C4-2B (cell line): ENCODE data around the gene SBK3.

ENCODE experiments used
- H3K27ac ChIP-seq: fragments of 450-650 bp; 2 replicates; pipeline ENCODE4 v1.5.1; 2017
- CTCF ChIP-seq: fragments of 450-650 bp; conservative IDR thresholded peaks from 2 replicates; pipeline ENCODE4 v1.5.1; 2017; ENCODE audit warnings: mild to moderate bottlenecking
- ZFX ChIP-seq: fragments of 450-650 bp; IDR thresholded peaks from 2 replicates; pipeline ENCODE4 v1.6.1; 2017

SBK3 gene

GRCh38 chr19:55566823-55567222 lies 21.5 kb upstream of the SBK3 start:
- TF ChIP-seq ZFX (no peak), CTCF (no peak)
- no peak overlapping the region for H3K27ac ChIP-seq

GRCh38 chr19:55563261-55563690 lies 17.9 kb upstream of the SBK3 start:
- no peak for TF ChIP-seq CTCF
- TF ChIP-seq ZFX: no peak
- H3K27ac ChIP-seq: no peak overlapping the region

GRCh38 chr19:55559684-55560083 lies 14.3 kb upstream of the SBK3 start:
- no peak overlapping the region for H3K27ac ChIP-seq
- TF ChIP-seq ZFX: no peak
- TF ChIP-seq CTCF: no peak

- H3K27ac ChIP-seq: no peak overlapping the region
- TF ChIP-seq CTCF (no peak), ZFX (no peak)
Observed at GRCh38 chr19:55554741-55555152, 9.4 kb upstream of the SBK3 start.

GRCh38 chr19:55554302-55554701 lies 9.0 kb upstream of the SBK3 start:
- TF ChIP-seq ZFX (no peak), CTCF (no peak)
- no peak overlapping the region for H3K27ac ChIP-seq

GRCh38 chr19:55553217-55554182 lies 8.2 kb upstream of the SBK3 start:
- H3K27ac ChIP-seq: no peak overlapping the region
- no peak for TF ChIP-seq CTCF
- TF ChIP-seq ZFX: no peak

GRCh38 chr19:55552620-55553019 lies 7.3 kb upstream of the SBK3 start:
- TF ChIP-seq CTCF (no peak), ZFX (no peak)
- H3K27ac ChIP-seq: no peak overlapping the region
